HG02970 (cell line): ENCODE data around the gene TLN1.

ENCODE experiments used
- ATAC-seq: cut with Tn5 transposase; IDR thresholded peaks from one replicate; pipeline ENCODE4 v1.9.1; 2021; ENCODE audit warnings: mild to moderate bottlenecking, moderate library complexity, moderate number of reproducible peaks; ENCODE audit not compliant: unreplicated experiment, low FRiP score

Gene TLN1

GRCh38 chr9:35651956-35652828 lies 79.8 kb downstream of the TLN1 start:
- ATAC-seq = no peak

- ATAC-seq = no peak
These were observed 81.4 kb downstream of the TLN1 start, which contains the start of gene SIT1 for GRCh38 chr9:35650341-35651158. Gene SIT1 (minus strand): TSS chr9:35650931. CDS start chr9:35650853, 78 bp downstream.

GRCh38 chr9:35649431-35650340 lies 82.3 kb downstream of the TLN1 start:
- ATAC-seq = no peak
